ENCODE measurements around the gene SLC12A7. TPM values are rescaled to one million over a fixed set of nuclear protein-coding genes. Genes with fewer than 3 reads are reported as not detected.

Gene SLC12A7
- total and polyA plus RNA-seq, 9 of the 15 experiments (the other 6 are each of a cell fraction or from before 2014, with no cell fraction given): 0.01 to 3.1 (median 0.56) TPM

- no peak for TF ChIP-seq POLR2AphosphoS2 (IDR thresholded peaks at IDR 0.05; ENCODE audit: low read length)
- no peak for TF ChIP-seq ID3 (CRISPR knock-in tag; IDR thresholded peaks at IDR 0.05)
- TF ChIP-seq ID3 (tag; IDR thresholded peaks at IDR 0.05): peak; percentile 95
- TF ChIP-seq ELF2 (CRISPR knock-in tag; IDR thresholded peaks at IDR 0.05): no peak
- peak; percentile 66 for TF ChIP-seq FOSL1 (tag; conservative IDR thresholded peaks at IDR 0.05)
- no peak for TF ChIP-seq POLR2H (tag; IDR thresholded peaks at IDR 0.05; ENCODE audit: low read depth)
- peak; percentile 40 to 51; a peak in 2 of 4 replicates for TF ChIP-seq KDM1A (IDR thresholded peaks at IDR 0.05)
- peak; percentile 40 for TF ChIP-seq MEIS2 (IDR thresholded peaks at IDR 0.05; ENCODE audit: partially characterized antibody)
- TF ChIP-seq, protein P1, sequence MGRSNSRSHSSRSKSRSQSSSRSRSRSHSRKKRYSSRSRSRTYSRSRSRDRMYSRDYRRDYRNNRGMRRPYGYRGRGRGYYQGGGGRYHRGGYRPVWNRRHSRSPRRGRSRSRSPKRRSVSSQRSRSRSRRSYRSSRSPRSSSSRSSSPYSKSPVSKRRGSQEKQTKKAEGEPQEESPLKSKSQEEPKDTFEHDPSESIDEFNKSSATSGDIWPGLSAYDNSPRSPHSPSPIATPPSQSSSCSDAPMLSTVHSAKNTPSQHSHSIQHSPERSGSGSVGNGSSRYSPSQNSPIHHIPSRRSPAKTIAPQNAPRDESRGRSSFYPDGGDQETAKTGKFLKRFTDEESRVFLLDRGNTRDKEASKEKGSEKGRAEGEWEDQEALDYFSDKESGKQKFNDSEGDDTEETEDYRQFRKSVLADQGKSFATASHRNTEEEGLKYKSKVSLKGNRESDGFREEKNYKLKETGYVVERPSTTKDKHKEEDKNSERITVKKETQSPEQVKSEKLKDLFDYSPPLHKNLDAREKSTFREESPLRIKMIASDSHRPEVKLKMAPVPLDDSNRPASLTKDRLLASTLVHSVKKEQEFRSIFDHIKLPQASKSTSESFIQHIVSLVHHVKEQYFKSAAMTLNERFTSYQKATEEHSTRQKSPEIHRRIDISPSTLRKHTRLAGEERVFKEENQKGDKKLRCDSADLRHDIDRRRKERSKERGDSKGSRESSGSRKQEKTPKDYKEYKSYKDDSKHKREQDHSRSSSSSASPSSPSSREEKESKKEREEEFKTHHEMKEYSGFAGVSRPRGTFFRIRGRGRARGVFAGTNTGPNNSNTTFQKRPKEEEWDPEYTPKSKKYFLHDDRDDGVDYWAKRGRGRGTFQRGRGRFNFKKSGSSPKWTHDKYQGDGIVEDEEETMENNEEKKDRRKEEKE (IDR thresholded peaks at IDR 0.05; ENCODE audit: borderline replicate concordance in 1 of 2, control insufficient read depth in 1 of 2, low read depth in 2 of 2, low read length in 1 of 2): no peak
- TF ChIP-seq GATAD2B (IDR thresholded peaks at IDR 0.05; ENCODE audit: borderline replicate concordance): 0 out of 2 replicates have a peak, but pooled peaks have one; percentile 23
- no peak for TF ChIP-seq ZNF24 (IDR thresholded peaks at IDR 0.05)
- peak; percentile 47; the same call in 1 of the 2 replicates for TF ChIP-seq VEZF1 (CRISPR knock-in tag; IDR thresholded peaks at IDR 0.05)
- TF ChIP-seq PRDM10 (IDR thresholded peaks at IDR 0.05; ENCODE audit: partially characterized antibody): no peak
- TF ChIP-seq JUND (IDR thresholded peaks at IDR 0.05; ENCODE audit: borderline replicate concordance, low read depth, low read length): 0 out of 2 replicates have a peak, but pooled peaks have one; percentile 9
- no peak for TF ChIP-seq JUND (tag; IDR thresholded peaks at IDR 0.05; ENCODE audit: borderline replicate concordance, low read depth, low read length)
- TF ChIP-seq, protein P2, sequence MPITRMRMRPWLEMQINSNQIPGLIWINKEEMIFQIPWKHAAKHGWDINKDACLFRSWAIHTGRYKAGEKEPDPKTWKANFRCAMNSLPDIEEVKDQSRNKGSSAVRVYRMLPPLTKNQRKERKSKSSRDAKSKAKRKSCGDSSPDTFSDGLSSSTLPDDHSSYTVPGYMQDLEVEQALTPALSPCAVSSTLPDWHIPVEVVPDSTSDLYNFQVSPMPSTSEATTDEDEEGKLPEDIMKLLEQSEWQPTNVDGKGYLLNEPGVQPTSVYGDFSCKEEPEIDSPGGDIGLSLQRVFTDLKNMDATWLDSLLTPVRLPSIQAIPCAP (CRISPR knock-in tag; IDR thresholded peaks at IDR 0.05; ENCODE audit: borderline replicate concordance): no peak
These were observed 44.4 kb downstream of the SLC12A7 start (continued) for GRCh38 chr5:1067141-1068121.

All from K562 (cell line).